ENCODE results near the gene MBP. TPM values are rescaled to one million over a fixed set of nuclear protein-coding genes. Genes with fewer than 3 reads are reported as not detected.
"Not testable (repeated sequence)": the region's sequence is repeated elsewhere in the genome, so short reads cannot be mapped to it uniquely, and the experiment has no call there.

Gene MBP
- total RNA-seq, 1 donor from 2014 or later, result 2,463 TPM

DNA sequence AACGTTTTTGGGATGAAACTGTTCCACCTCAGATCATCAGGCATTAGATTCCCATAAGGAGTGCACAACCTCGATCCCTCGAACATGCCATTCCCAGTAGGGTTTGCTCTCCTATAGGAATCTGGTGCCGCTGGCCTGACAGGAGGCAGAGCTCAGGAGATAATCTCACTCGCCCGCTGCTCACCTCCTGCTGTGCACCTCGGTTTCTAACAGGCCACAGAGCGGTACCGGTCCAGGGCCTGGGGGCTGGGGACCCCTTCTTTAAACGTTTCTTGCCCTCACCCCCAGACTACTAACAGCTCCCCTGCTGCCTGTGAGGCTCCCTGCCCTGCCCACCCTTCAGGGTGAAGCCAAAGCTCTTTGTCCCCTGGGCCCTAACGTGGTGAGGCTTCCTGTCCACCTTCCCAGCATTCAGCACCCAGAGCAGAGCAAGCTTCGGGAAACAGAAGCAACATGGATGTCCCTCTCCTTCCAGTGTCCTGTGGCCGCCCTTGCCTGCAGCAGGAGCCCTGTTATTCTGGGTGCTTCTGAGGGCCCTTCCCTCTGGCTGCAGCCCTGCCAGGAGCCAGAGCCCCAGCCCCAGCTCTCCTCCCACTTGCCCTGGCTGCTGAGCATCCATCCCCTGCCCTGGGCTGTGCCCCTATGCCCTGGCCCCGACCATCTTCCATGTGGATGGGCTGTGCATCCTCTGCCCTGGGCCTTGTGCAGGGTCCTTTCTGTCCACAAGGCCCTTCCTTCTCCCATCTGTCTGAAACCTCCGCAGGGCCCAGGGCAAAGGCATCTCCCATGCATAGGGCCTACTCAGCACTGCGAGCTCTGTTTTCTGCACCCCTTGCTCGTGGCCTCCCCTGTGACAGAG is 140.1 kb downstream of the MBP start:
- ATAC-seq (no peak), DNase-seq (ENCODE audit: low spot score) (no peak)
- intact Hi-C loops (cut with DNase I), result no loop called here

DNA sequence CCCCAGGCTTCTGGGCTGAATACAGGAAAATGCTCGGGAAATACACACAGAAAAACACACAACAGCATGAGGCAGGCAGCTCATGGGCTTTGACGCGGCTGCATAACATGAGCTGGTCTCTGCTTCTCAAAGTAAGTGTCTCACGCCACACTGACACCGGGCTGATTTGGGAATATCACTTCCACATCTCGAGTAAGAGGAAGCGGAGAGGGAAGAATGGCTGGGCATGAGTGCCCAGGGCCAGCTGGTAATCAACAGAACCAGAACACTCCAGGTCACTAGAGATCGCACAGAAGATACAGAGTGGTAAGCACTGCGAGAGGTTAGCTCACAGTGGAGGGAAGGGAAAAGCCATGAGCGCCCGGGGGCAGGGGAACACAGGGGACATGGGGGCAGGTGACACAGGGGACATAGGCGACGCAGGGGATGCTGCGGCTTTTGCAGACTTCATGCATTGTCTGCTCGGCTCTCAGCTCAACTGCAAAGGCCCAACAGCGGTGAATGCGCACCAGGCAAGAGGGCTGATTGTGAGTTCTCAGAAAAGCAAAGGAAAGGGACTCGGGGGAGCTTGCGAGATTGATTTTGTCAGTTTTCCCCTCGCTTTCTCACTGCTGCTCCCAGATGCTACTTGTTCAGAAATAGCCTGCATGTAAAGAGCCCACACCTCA is 141.4 kb downstream of the MBP start:
- intact Hi-C loops (cut with DNase I), result no loop called here
- no peak for ATAC-seq
- DNase-seq (ENCODE audit: low spot score), result no peak

DNA sequence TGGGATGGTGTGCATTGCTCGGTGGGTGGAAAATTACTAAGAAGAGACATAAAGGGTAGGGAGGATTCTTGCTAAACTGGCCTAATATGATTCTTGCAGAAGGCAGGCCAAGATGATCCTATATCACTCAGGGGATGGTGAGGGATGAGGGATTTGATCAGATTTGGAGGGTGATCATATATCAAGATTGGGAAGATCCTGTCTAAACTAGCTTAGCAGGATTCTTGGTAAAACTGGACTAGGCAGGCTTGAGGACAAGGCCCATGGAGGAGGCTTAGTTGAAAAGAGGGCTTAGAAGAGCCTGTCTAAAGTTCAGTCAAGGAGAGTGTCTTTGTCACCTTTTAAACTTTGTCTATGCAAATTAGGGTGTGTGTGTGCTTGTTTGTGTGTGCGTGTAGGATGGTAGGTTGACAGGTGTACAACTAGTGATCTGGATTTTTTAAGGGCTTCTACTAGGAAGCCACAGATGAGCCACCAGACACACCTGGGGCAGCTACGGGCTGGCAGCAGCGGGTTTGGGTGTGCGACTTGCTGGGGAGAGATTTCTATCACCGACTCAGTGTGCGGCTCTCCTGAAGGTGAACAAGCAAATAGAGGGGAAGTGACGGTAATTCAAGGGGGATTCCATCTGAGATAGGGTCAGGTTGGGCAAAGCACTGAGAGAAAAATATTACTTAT is 142.1 kb downstream of the MBP start:
- intact Hi-C loops (cut with DNase I); ATAC-seq; DNase-seq (ENCODE audit: low spot score): not testable (repeated sequence)

DNA sequence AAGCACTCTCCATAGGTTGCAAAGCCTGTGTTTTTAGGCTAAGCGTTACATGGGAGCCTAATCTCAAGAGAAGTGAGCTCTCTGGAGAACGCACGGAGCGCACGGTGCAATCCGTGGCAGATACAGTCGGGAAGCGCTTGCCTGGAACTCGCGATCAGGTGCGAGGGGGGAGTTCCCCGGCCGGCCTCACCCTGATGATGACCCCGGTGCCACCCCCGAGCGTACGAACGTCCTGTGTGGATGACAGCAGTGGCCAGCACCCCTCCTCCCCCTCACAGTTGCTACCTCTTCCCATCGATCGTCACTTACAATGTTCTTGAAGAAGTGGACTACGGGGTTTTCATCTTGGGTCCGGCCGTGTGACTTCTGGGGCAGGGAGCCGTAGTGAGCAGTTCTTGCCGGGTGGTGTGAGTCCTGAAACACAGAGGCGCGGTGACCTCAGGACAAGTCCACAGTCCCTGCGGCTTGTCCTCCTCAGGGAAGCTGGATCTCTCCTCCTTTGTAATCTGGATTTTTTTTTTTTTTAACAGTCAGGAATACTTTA is 142.9 kb downstream of the MBP start:
- intact Hi-C loops (cut with DNase I), result no loop called here
- ATAC-seq (no peak), DNase-seq (ENCODE audit: low spot score) (no peak)

DNA sequence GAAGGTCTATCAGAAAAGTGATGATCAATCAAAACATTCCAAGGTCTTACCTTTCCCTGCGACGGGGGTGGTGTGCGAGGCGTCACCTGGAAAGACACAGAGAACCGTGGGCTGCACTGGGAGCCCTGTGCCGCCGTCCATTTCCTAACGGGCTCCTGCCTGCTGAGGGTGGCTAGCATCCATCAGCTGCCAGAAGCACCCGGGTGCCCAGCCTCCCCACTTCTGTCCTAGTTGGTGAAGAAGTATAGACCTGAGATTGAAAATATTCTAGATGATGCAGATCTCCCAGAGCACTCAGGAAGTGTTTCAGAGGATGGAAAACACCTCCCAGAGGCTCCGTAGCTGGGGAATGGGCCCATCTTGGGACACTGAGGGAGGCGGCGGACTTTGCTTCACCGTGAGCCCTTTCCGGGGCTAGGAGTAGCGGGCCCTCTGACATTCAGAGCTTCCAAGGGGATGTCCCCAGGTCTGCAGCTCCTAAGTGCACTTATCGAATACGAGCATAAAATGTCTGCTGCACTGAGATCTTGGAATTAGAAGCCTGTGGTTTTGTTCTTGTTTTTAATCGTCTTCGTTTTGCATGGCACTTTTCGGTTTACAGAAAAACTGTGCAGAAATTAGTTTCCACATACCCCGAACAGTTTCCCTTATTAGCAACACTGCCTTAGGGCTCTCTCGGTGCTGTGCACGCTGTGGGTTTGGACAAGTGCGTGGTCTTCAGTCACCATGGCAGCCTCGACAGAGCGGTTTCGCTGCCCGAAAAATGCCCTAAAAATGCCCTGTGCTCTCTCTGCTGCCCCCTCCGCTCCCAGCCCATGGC is 143.5 kb downstream of the MBP start:
- no peak for ATAC-seq
- intact Hi-C loops (cut with DNase I), result no loop called here

DNA sequence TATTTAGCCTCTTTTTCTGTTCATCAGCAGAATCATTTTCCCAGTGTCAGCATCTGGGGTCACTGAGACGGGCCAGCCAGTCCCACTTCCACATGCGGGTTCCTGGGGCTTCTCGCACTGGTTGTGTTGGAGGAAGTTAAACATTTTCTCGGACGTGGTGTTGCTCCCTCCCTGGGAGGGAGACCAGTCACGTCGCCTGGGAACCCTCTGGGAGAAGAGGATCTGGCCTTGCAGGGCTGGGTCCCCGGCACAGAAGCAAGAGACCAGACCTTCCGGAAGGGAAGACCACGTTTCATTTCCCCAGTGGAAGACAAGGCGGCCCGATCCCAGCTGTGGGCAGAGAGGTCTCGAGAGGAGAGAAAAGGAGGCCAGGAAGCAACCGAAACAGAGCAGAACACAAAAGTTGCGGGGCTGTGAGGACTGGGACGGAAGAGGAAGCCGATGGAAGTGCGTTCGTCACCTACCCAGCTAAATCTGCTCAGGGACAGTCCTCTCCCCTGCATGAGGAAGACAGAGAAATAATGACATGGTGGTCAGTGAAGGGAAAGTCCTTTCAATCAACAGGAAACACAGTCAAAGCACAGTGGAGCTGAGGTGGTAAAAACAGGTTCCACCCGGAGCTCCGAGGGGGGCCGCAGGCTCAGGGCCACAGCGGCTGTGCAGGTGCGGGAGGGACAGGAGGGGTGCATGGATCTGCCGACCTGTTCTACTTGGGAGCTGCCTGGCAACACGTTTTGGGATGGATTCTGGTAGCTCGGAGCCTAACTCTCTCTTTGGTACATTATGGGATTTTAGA is 144.4 kb downstream of the MBP start:
- ATAC-seq, result peak; percentile 64
- intact Hi-C loops (cut with DNase I), result no loop called here
- DNase-seq (ENCODE audit: low spot score), result no peak

More for the DNA sequence above, 143.5 kb downstream of the MBP start:
- no peak for DNase-seq (ENCODE audit: low spot score)

DNA sequence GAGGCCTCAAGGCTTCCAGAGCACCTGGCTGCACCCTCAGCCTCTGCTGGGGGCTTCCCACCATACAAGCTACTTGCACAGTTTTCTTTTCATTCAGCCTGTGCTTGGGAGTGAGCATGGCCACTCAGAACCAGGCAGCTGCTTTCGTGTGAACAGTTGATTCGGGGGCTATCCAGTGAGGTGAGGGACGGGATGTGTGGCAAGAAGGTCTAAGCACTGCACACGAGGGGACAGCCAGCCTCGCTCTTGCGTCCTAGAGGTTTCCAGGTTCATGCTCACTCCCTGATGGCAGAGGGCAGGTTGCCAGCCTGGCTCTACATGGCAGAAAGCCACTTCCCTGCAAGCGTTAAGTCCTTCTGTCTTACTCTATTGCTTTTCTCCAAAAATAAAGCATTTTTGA is 146.2 kb downstream of the MBP start:
- intact Hi-C loops (cut with DNase I), result no loop called here
- ATAC-seq, result no peak
- DNase-seq (ENCODE audit: low spot score), result no peak

DNA sequence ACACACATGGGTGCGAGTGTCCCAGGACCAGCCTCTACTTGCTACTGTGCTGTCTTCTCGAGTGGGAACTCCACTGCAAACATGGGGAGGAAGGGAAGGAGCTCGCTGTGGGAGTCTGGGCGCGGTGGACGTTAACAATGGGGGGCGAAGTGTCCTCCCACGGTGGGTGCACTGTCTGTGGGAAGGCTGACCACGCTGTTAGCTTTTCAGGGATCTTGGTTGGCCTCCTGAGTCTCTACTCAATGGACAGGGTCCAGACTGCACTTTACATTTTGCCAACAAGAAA is 146.7 kb downstream of the MBP start:
- ATAC-seq, result no peak
- DNase-seq (ENCODE audit: low spot score), result no peak
- intact Hi-C loops (cut with DNase I), result no loop called here

DNA sequence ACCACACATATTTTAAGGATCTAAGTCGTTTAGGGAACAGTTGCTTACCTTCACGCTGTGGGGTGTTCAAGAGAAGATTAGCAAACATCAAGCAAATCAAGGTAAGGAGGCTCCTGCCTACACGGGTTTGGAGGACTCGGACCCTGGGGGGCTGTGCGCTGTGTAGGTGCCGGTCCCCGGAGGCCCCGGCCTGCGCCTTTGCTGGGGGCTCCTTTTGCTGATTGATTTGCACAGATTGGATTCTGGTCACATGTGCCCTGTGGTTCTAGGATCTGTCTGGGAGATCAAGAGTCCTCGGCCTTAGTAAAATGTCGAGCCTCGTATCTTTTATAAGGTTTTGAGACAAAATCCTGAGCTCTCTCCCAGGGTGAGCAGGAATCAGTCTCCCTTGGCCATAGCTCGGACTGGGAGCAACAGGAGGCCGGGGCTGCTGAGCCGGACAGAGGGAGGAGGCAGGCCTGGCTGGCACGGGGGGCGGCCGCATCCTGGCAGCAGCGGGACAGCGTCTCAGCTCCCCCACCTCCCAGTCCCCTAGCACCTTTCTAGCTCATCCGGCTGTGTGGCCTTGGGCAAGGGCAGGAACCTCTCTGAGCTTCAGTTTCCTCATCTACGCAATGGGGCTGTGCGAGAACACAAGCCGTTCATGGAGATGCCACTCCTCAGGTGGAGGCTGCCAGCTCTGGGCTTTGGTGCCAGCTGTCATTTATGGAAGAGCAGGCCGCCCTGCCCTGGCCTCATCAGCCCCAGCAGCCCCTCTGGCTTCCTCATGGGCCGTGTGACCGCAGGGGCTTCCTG is 147.2 kb downstream of the MBP start:
- ATAC-seq (no peak), DNase-seq (ENCODE audit: low spot score) (no peak)
- intact Hi-C loops (cut with DNase I), result no loop called here

DNA sequence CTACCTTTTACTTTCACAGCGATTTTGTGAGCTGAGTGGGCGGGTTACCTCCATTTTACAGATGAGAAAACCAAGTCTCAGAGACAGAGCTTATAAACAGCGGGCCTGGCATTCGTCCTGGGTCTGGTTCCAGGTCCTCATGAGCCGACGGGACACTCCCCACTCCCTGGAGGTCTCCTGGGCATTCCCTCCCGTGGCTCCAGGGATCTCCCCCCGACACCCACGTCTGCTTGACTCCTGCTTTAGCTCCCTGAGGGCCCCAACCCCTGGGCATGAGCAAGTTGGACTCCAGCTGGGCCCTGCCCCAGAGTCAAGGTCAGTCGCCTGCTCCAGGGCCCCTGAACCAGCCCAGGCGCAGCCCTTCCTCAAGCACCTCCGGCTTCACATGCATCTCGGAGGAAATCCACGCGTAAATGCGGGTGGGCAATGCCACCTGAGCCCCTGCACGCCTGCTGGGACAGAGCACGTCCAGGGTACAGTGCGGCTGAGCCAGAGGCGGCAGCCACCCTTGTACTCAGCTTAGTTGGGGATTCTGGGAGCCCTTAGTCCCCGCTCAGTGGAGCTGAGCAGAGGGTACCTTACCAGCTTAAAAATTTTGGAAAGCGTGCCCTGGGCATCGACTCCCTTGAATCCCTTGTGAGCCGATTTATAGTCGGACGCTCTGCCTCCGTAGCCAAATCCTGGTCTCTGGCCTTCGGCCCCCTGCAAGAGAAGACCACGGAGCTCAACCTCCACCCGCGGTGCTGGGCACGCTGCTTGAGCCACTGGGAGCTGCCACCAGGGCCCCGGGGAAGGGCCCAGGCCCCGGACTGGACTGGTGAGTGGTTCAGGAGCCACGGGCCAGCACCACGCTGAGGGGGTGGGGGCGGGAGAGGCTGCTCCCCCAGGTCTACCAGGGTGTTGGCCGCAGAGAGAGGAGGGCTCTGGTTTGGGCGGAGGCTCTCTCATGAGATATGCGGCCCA is 148.1 kb downstream of the MBP start:
- intact Hi-C loops (cut with DNase I), result no loop called here
- ATAC-seq (no peak), DNase-seq (ENCODE audit: low spot score) (peak; percentile 52)

DNA sequence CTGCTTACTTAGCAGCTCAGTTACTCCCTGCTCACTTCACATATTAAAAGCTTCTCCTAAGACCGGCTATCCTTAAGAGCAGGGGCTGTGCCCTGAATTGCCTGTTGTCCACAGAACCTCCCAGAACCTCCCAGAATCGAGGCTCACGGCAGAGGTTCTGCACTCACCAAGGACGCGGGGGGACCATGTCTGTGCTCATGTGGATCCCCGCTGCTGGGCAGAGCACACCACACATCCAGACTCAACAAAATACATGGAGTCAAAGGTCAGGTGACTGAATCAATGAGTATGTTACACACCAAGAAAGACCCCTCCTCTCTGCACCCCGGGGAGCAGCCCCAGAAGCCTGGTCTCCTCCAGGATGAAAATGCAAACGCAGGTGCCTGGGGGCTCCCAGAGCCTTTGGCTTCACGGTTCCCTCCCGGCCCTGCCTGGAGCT is 149.0 kb downstream of the MBP start:
- DNase-seq (ENCODE audit: low spot score) (peak; percentile 50), ATAC-seq (peak; percentile 3)
- intact Hi-C loops (cut with DNase I), result no loop called here

DNA sequence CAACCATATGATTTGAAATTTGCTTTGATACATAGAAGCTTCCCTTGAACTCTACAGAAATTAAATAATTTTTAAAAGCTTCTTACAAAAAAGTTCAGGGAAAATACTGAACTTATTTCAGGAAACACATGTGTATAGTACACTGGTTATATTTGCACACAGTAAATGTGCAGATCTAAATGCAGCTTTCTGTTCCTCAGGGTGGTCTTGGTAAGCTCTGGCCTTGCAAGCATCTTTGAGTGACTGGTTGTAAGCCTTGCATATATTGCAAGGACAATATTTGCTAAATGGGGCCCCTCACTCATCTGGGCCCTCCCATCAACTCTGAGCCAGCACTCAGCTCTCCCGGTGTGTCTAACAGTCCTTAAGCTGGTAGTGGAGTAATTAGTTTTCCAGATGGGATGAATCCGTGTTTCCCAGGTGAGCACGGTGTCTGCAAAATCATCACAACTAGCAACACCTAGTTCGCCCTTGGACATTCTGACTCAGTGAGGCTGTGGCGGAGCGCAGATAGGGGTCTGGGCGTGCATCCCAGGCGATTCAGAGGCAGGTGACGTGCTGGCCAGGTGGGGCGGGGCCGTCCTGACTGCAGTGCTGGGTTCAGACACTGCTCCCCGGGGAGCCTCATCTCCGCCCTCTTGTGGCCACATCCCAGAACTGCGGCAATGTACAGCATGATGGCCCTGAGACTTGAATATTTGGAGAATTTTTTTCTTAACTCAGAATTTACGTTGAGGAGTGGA is 149.6 kb downstream of the MBP start:
- intact Hi-C loops (cut with DNase I), result no loop called here
- DNase-seq (ENCODE audit: low spot score) (peak; percentile 90), ATAC-seq (peak; percentile 69)

DNA sequence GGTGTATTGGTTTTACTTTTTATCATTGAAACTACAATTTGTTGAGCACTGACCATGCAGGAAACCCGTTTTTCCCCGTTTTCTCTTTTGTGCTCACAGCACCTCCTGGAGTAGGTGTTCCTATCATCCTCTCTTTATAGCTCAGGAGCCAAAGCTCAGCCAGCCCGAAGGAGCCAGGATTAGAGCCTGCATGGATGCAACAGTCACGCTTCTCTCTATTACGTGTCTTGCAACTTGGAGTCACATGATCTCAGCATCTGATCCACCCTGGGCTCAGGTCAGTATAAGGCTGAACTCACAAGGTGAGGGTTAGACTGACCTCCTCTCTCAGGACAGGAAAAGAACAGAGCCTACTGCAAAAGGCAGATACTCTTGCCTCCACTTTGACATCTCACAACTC is 150.5 kb downstream of the MBP start:
- DNase-seq (ENCODE audit: low spot score) (no peak), ATAC-seq (no peak)
- intact Hi-C loops (cut with DNase I), result no loop called here

DNA sequence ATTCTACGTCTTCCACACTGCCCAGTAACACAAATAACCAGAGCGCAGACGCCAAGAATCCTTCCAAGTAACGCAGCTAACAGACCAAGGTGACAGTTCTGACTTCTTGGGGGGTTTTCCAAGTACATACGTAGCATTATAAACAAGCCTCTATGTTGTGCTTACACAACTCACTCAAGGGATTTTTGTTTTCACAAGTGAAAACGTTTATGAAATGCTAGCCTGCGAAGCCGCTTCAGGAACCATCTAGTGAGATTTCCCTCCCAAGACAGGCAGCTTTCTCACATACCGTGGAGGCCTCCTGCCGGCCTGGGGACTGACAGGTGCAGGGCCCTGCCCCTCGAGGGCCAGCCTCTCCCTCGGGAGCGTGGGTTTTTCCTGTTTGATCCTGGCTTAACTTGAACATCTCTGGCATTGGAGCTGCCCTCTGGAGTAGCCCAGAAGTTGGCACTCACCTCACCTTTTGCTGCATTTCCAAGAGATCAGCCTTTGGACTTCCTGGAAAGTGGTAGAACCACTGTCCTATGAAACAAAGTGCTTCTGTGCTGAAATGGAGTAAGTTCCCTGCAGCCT is 151.1 kb downstream of the MBP start:
- no peak for ATAC-seq
- DNase-seq (ENCODE audit: low spot score), result no peak
- intact Hi-C loops (cut with DNase I), result no loop called here

DNA sequence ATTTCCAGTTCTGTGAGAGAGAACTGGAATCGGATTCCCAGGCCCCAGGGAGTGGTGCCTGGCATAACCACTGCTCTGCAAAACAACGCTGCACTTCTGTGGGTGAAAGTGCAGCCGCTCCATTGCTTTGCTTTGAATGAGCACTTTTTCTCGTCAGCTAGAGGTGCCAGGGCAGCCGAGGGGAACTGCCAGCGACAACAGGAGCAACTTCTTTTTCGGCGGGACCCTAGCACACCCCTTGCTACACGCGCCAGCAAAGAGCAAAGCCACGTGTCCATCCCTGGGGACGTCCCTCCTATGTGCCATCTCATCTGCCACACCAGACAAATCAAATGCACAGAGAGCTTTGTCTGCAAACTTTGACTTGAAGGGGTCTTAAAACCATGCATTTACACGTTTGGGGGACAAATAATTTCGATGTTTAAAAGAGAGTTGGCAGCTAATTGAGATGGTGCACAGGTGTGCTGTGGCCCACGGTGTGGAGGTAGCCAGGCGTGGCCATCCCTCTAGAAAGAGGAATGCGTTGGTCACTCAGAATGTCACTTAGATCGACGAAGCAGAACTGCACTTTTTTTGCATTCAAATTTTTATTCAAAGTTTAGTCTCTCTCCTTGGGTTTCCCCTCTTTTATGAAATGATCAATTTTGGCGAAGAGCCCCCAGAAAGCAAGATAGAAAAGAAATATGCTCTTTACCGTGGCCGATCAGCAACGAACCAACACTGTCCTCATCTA is 151.8 kb downstream of the MBP start:
- DNase-seq (ENCODE audit: low spot score) (no peak), ATAC-seq (peak; percentile 11)
- intact Hi-C loops (cut with DNase I), result no loop called here
